Colonic mucosa (tissue), 4 donors: ENCODE results near the gene NEK7. TPM values are rescaled to one million over a fixed set of nuclear protein-coding genes. Genes with fewer than 3 reads are reported as not detected.

Experiments used
- DNase-seq: peaks from one replicate; pipeline ENCODE4 v3.0.0-alpha.2; 2020
- H3K27ac ChIP-seq: fragments of 200-600 bp; one replicate; pipeline ENCODE4 v1.8.0; 2021
- H3K27me3 ChIP-seq: fragments of 200-600 bp; one replicate; pipeline ENCODE4 v1.8.0; 2021
- H3K36me3 ChIP-seq: fragments of 200-600 bp; one replicate; pipeline ENCODE4 v1.8.0; 2021
- H3K4me1 ChIP-seq: fragments of 200-600 bp; one replicate; pipeline ENCODE4 v1.8.0; 2021; ENCODE audit warnings: mild to moderate bottlenecking
- H3K4me3 ChIP-seq: fragments of 200-600 bp; one replicate; pipeline ENCODE4 v1.8.0; 2021
- H3K9ac ChIP-seq, 2 donors: one replicate each; pipeline ENCODE4 v1.7.0; 2013; ENCODE audit warnings: control low read depth in 2 of 2, low read depth in 2 of 2, low read length in 2 of 2
- H3K9me3 ChIP-seq: fragments of 200-600 bp; one replicate; pipeline ENCODE4 v1.8.0; 2021
- CTCF ChIP-seq: fragments of 200-600 bp; IDR thresholded peaks from one replicate; pipeline ENCODE4 v1.8.0; 2022; ENCODE audit warnings: antibody characterized with exemption, mild to moderate bottlenecking
- intact Hi-C: fragments of 100-400 bp; cut with DNase I; formaldehyde crosslinking; loops from one replicate; pipeline ENCODE4 v1.14.1; 2022
- total RNA-seq, 2 donors: library from RNA; stranded (reverse); fragmentation: NEBNext Ultra II Directional in 1 of 2; extraction: Animal tissue kit (Norgen Biotek cat#: 25700) in 1 of 2; gene quantifications; one replicate each; pipeline ENCODE4 v1.2.1, GENCODE V29; 2021
- donor health status: healthy.
- donor health status: DM: no; HTN: no; CAD: no.
- donor health status: DM: no; HTN: no; CAD: no.

Gene NEK7
- total RNA-seq, 2 donors from 2014 or later = 45.4 to 64.7 TPM

- intact Hi-C loops = no loop called here
- H3K27ac ChIP-seq = no peak overlapping the region
Observed at GRCh38 chr1:198166900-198167299, 10.1 kb downstream of the NEK7 start.

GRCh38 chr1:198167436-198167934 is 10.7 kb downstream of the NEK7 start:
- Histone ChIP-seq H3K4me3 (no peak overlapping the region), H3K27me3 (no peaks in the 10 kb centered on the region), H3K4me1 (peaks cover 7% of the 10 kb centered on the region), H3K9me3 (no peaks in the 10 kb centered on the region), H3K27ac (no peak overlapping the region), H3K36me3 (no peaks in the 10 kb centered on the region), H3K9ac (no peak overlapping the region)
- TF ChIP-seq CTCF = no peak
- DNase-seq = no peak
- intact Hi-C loops = no loop called here

More at GRCh38 chr1:198166900-198167299, 10.1 kb downstream of the NEK7 start:
- Histone ChIP-seq H3K36me3 (no peaks in the 10 kb centered on the region), H3K9ac (no peak overlapping the region), H3K4me1 (peaks cover 7% of the 10 kb centered on the region), H3K4me3 (no peak overlapping the region), H3K9me3 (no peaks in the 10 kb centered on the region), H3K27me3 (no peaks in the 10 kb centered on the region)
- DNase-seq = no peak
- no peak for TF ChIP-seq CTCF

GRCh38 chr1:198168227-198168626 is 11.4 kb downstream of the NEK7 start:
- Histone ChIP-seq H3K4me1 (peaks cover 4% of the 10 kb centered on the region), H3K27me3 (no peaks in the 10 kb centered on the region), H3K9me3 (no peaks in the 10 kb centered on the region), H3K27ac (no peak overlapping the region), H3K4me3 (no peak overlapping the region), H3K36me3 (no peaks in the 10 kb centered on the region), H3K9ac (no peak overlapping the region)
- no peak for DNase-seq
- TF ChIP-seq CTCF = no peak
- intact Hi-C loops = no loop called here

GRCh38 chr1:198169672-198170071 is 12.9 kb downstream of the NEK7 start:
- DNase-seq = no peak
- intact Hi-C loops = no loop called here
- H3K9me3 ChIP-seq = no peaks in the 10 kb centered on the region
- peaks cover 5% of the 10 kb centered on the region for H3K4me1 ChIP-seq
- TF ChIP-seq CTCF = no peak
- H3K36me3 ChIP-seq = no peaks in the 10 kb centered on the region
- no peak overlapping the region for H3K4me3 ChIP-seq
- no peaks in the 10 kb centered on the region for H3K27me3 ChIP-seq
- H3K9ac ChIP-seq = no peak overlapping the region
- no peak overlapping the region for H3K27ac ChIP-seq

- Histone ChIP-seq H3K4me1 (peaks cover 5% of the 10 kb centered on the region), H3K4me3 (no peak overlapping the region), H3K9ac (no peak overlapping the region), H3K36me3 (no peaks in the 10 kb centered on the region), H3K27ac (no peak overlapping the region), H3K9me3 (no peaks in the 10 kb centered on the region), H3K27me3 (no peaks in the 10 kb centered on the region)
- DNase-seq = no peak
- intact Hi-C loops = no loop called here
- no peak for TF ChIP-seq CTCF
Observed at GRCh38 chr1:198171667-198172540, 15.1 kb downstream of the NEK7 start.
